ENCODE measurements around the gene ZC3H14.

ZC3H14 gene

DNA sequence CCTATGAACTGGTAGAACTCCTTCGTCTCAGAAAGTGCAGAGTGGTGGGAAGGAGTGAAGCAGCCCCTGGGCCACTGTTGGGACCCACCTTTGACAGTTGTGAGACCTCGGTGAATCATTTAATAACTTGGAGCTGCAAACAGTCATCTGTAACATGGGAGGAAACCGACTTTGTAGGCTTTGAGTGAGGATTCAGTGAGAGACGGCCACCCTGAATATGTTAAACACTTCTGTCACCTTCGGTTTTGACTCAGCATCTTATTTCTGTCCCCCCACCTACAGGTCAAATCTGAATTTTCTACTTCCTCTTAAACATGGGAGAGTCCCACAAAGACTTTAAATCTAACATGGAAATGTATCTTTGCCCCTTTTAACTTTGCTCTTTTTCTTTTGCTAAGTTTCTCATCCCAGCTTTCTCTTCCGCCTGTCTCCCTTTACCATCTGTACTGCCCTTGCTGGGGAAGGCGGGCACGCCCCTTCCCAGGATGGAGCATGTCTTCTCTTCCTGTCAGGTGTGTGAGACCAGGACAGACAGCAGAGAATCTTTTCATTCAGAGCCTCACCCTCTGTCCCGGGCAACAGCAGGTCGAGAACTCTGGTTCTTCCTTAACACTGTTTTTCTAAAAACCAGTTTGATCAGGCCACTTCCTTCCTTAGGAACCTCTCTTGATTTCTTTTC is 37.1 kb downstream of the ZC3H14 start:
- no peaks in the 10 kb centered on the region for H3K9me3 Mint-ChIP-seq
- DNase-seq: no peak
- no peaks in the 10 kb centered on the region for H3K27me3 Mint-ChIP-seq
- H3K27ac Mint-ChIP-seq: peak overlapping the region; percentile 49 to 88
- peaks cover 13 to 16% of the 10 kb centered on the region in 2 donors for H3K4me1 Mint-ChIP-seq (ENCODE audit: low read depth in 2 of 2)
- peak overlapping the region; percentile 2 to 56 for H3K4me3 Mint-ChIP-seq
- peak; percentile 26 for ATAC-seq (replicated peaks)
- H3K36me3 Mint-ChIP-seq (ENCODE audit: insufficient read depth): peaks cover 22% of the 10 kb centered on the region

DNA sequence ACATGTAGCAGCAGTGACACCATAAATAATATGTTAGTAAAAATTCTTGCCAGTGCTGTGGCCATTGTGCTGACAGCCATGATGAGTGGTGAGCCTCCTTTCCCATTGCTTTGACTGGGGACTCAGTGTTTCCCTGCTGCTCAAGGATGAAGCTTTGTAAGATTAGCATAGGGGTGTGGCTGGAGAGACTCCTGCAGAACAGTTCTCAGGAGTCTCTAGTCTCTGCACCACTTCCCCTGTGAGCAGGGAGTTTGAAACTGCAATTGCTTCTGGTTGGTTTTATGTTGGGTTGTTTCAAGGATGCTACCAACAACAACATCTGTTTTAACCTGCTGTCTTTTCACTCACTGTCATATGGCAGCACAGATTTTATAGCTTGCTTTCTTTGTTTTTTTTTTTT is 41.4 kb downstream of the ZC3H14 start:
- Mint-ChIP-seq H3K4me3 (no peak overlapping the region), H3K4me1 (ENCODE audit: low read depth in 2 of 2) (peaks cover 16 to 18% of the 10 kb centered on the region in 2 donors), H3K27me3 (no peaks in the 10 kb centered on the region), H3K36me3 (ENCODE audit: insufficient read depth) (peaks cover 42% of the 10 kb centered on the region), H3K9me3 (no peaks in the 10 kb centered on the region), H3K27ac (no peak overlapping the region)
- no peak for DNase-seq
- no peak for ATAC-seq (replicated peaks)

DNA sequence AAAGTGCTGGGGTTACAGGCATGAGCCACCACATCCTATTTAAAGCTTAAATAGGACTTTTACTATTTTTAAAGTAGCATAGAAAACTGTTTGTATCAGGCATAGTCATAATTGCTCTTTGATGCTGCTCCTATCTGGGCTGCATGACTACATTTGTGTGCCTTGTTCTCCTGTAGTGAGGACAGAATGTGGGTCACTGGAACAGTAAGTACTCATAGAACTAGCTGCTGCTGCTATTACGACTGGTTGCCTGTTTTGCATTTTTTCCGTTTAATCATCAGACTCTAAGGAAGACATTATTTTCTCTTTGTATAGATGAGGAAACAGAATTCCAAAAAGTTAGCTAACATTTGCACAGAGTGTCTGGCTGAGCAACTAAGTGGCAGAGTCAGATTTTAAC is 42.8 kb downstream of the ZC3H14 start:
- Mint-ChIP-seq H3K4me1 (ENCODE audit: low read depth in 2 of 2) (peaks cover 5 to 9% of the 10 kb centered on the region in 2 donors), H3K27me3 (no peaks in the 10 kb centered on the region), H3K9me3 (no peaks in the 10 kb centered on the region), H3K36me3 (ENCODE audit: insufficient read depth) (peaks cover 50% of the 10 kb centered on the region), H3K4me3 (no peak overlapping the region), H3K27ac (peak overlapping the region in 1 of 2 donors; percentile 52)
- DNase-seq (no peak), ATAC-seq (replicated peaks) (no peak)

DNA sequence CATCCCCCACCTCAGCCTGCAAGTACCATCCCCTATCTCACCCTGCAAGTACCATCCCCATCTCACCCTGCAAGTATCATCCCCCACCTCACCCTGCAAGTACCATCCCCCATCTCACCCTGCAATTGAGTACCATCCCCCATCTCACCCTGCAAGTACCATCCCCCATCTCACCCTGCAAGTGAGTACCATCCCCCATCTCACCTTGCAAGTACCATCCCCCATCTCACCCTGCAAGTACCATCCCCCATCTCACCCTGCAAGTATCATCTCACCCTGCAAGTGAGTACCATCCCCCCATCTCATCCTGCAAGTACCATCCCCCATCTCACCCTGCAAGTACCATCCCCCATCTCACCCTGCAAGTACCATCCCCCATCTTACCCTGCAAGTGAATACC is 45.0 kb downstream of the ZC3H14 start:
- DNase-seq: no peak
- Mint-ChIP-seq H3K9me3 (no peaks in the 10 kb centered on the region), H3K36me3 (ENCODE audit: insufficient read depth) (peaks cover 65% of the 10 kb centered on the region), H3K27me3 (no peaks in the 10 kb centered on the region), H3K4me3 (no peak overlapping the region), H3K27ac (no peak overlapping the region), H3K4me1 (ENCODE audit: low read depth in 2 of 2) (peaks cover 8 to 14% of the 10 kb centered on the region in 2 donors)
- no peak for ATAC-seq (replicated peaks)

DNA sequence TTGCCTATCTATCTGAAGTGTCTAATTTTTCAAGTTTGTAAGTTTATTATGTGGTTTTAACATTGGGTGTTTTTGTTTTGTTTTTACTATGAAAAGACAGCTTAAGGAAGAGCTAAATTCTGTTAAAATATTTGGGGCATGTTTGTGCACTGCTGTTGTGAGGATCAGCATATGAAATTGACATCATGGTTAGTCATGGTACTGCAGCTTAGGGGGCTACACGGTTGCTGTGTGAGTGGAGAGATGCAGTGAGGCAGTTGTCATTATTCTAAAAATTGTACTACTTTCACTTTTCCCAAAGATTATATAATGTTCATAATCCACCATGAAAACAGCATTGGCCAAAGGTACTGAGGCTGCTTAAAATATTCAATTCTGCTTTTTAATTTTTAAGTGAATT is 49.0 kb downstream of the ZC3H14 start:
- H3K27me3 Mint-ChIP-seq: no peaks in the 10 kb centered on the region
- peaks cover 52% of the 10 kb centered on the region for H3K36me3 Mint-ChIP-seq (ENCODE audit: insufficient read depth)
- ATAC-seq (replicated peaks): no peak
- peak overlapping the region in 1 of 2 donors; percentile 73 for H3K27ac Mint-ChIP-seq
- peaks cover 8 to 14% of the 10 kb centered on the region in 2 donors for H3K4me1 Mint-ChIP-seq (ENCODE audit: low read depth in 2 of 2)
- no peak for DNase-seq
- no peaks in the 10 kb centered on the region for H3K9me3 Mint-ChIP-seq
- H3K4me3 Mint-ChIP-seq: no peak overlapping the region

DNA sequence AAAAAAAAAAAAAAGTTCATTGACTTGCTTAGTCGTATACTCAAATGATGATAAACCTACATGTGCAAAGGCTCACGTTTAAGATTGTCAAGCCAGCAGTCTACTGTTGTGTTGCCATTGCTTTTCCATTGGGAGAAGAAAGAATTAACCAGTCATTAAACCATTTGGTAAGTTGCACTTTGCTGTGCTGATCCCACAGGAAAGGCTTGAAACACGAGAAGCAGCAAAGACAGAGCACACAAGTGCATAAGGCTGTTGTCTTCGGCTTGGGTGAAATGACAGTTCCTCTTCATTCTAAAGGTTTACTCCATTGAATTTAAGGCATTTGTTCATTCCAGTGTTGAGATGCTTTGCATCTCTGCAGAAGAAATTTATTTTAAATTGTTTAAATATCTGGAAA is 50.1 kb downstream of the ZC3H14 start:
- ATAC-seq (replicated peaks): no peak
- Mint-ChIP-seq H3K4me3 (no peak overlapping the region), H3K9me3 (no peaks in the 10 kb centered on the region), H3K4me1 (ENCODE audit: low read depth in 2 of 2) (peaks cover 5 to 14% of the 10 kb centered on the region in 2 donors), H3K27ac (no peak overlapping the region), H3K27me3 (no peaks in the 10 kb centered on the region), H3K36me3 (ENCODE audit: insufficient read depth) (peaks cover 45% of the 10 kb centered on the region)
- DNase-seq: no peak

DNA sequence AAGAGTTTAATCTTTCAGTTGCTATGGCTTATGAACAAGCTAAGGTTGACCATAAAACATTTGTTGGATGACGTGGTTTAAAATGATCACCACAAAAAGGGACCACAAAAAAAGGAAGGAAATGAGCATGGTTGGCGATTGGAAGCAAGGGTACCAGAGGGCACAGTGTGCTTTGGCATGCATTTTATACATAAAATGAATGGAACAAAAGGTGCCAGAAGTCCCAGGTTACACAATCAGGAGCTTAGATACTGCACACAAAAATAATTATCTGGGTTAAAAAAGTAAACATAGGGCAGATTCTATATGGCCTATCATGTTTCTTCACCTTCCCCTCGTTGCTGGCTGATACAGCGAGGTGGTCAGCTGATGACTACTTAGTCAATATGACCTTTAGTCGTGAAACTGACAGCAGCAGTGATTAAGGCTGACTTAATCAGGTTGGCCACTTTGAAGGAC is 50.7 kb downstream of the ZC3H14 start:
- ATAC-seq (replicated peaks) (peak; percentile 17), DNase-seq (no peak)
- H3K4me3 Mint-ChIP-seq: no peak overlapping the region
- H3K27ac Mint-ChIP-seq: no peak overlapping the region
- peaks cover 42% of the 10 kb centered on the region for H3K36me3 Mint-ChIP-seq (ENCODE audit: insufficient read depth)
- peaks cover 5 to 11% of the 10 kb centered on the region in 2 donors for H3K4me1 Mint-ChIP-seq (ENCODE audit: low read depth in 2 of 2)
- H3K27me3 Mint-ChIP-seq: no peaks in the 10 kb centered on the region
- H3K9me3 Mint-ChIP-seq: no peaks in the 10 kb centered on the region

DNA sequence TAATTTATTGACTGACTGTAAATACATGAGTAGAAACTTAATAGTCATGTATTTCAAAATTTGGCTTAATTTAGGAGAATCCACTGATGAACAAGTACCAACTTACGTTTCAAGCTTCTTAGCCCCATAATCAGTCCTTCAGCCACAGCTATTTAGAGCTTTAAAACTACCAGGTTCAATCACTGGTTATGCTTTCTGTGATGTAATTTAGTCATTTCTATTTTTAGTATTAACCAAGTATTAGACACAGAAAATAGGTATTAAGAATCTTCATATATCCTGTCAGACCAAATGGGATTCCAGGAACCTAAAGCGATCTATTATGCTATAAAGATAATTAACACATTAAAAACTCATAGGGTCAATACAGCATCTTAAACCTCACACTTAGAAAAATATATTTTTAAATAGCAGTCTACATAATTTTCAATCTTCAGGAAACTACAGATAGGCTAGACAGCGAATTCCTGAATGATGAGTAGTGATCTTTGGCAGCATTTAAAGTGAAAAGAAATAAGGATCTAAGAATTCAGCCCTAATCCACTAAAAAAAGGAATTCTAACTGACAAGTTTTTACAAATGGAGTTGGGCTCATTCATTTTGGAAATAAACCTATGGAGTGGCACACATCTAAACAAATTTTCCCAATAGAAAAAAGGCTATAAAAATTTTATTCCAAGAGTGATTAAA is 51.5 kb downstream of the ZC3H14 start:
- Mint-ChIP-seq H3K27me3 (no peaks in the 10 kb centered on the region), H3K4me1 (ENCODE audit: low read depth in 2 of 2) (peaks cover 5 to 11% of the 10 kb centered on the region in 2 donors), H3K9me3 (no peaks in the 10 kb centered on the region), H3K27ac (no peak overlapping the region), H3K36me3 (ENCODE audit: insufficient read depth) (peaks cover 35% of the 10 kb centered on the region), H3K4me3 (no peak overlapping the region)
- ATAC-seq (replicated peaks) (no peak), DNase-seq (no peak)

DNA sequence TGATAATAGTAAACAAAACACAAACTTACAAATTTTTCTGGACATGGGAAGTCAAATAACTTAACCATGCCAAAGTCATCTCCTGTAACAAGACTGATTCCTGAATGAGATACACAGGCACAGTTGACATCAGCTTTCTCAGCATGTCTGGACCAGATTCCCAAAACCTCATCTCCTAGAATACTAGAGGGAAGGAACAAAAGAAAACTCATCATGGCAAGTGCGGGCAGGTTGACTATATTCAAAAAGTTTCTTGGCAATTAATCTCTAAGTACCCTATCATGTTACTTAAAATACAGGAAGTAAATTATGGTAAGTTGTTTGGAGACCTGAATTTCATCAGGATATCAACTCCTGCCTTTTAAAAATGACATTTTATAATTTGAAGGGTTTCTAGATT is 53.9 kb downstream of the ZC3H14 start:
- Mint-ChIP-seq H3K27me3 (no peaks in the 10 kb centered on the region), H3K4me1 (ENCODE audit: low read depth in 2 of 2) (peaks cover 4 to 6% of the 10 kb centered on the region in 2 donors), H3K36me3 (ENCODE audit: insufficient read depth) (peaks cover 14% of the 10 kb centered on the region), H3K27ac (no peak overlapping the region), H3K9me3 (no peaks in the 10 kb centered on the region), H3K4me3 (no peak overlapping the region)
- no peak for DNase-seq
- no peak for ATAC-seq (replicated peaks)

DNA sequence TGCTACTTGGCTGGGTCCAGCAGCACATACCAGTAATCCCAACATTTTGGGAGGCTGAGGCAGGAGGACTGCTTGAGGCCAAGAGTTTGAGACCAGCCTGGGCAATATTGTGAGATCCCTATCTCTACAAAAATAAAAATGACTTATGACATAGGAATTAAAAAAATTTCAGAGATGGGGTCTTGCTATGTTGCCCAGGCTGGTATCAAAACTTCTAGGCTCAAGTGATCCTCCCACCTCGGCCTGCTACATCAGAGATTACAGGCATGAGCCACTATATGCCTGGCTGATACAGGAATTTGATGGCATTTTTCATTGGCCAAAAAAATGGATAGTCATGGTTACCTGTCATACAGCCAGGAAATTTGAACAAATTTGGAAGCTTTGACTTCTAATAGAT is 54.6 kb downstream of the ZC3H14 start:
- H3K27me3 Mint-ChIP-seq: no peaks in the 10 kb centered on the region
- no peak for ATAC-seq (replicated peaks)

DNA sequence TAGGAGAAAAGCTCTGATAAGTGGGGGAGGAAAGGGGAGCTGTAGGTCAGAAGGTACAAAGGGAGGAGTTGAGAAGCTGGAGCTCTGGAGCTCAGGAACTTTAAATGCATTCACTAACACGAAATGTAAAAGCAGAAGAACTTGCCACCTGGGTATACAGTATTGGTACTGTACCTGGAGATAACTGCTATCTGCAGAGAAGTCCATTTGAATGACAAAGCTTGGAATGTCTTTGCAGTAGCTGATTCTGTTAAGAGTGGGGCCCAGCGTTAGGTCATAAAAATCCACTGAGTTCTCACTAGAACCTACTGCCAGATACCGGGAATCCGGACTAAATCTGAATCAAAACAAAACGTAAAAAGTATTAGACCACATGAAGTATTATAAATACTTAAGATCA is 55.6 kb downstream of the ZC3H14 start:
- Mint-ChIP-seq H3K27me3 (no peaks in the 10 kb centered on the region), H3K36me3 (ENCODE audit: insufficient read depth) (peaks cover 4% of the 10 kb centered on the region), H3K9me3 (no peaks in the 10 kb centered on the region), H3K4me3 (no peak overlapping the region), H3K4me1 (ENCODE audit: low read depth in 2 of 2) (no peaks in the 10 kb centered on the region), H3K27ac (no peak overlapping the region)
- ATAC-seq (replicated peaks) (no peak), DNase-seq (no peak)

More for the DNA sequence above, 54.6 kb downstream of the ZC3H14 start:
- DNase-seq: no peak
- H3K36me3 Mint-ChIP-seq (ENCODE audit: insufficient read depth): peaks cover 8% of the 10 kb centered on the region
- no peaks in the 10 kb centered on the region for H3K9me3 Mint-ChIP-seq
- H3K4me1 Mint-ChIP-seq (ENCODE audit: low read depth in 2 of 2): peaks cover 2 to 4% of the 10 kb centered on the region in 2 donors
- H3K4me3 Mint-ChIP-seq: no peak overlapping the region
- no peak overlapping the region for H3K27ac Mint-ChIP-seq

DNA sequence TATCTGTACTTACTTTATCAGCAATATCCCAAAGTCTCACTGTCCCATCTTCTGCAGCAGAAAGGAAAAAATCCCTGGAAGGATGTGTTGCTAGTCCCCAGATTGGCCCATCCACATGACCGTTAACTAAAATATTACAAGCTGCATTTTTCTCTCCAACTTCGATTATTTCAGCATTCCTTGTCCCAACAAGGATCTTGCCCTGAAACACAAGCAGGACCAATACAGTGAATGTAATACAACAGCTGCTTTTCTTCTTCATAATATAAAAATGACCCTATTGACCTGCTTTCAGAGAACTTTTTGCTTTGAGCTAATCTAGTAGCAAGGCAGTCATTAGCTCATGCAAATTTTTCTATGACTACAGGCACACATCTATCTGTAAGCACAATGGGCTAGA is 58.3 kb downstream of the ZC3H14 start:
- no peak overlapping the region for H3K27ac Mint-ChIP-seq
- no peaks in the 10 kb centered on the region for H3K27me3 Mint-ChIP-seq
- H3K4me3 Mint-ChIP-seq: no peak overlapping the region
- no peak for ATAC-seq (replicated peaks)
- H3K9me3 Mint-ChIP-seq: no peaks in the 10 kb centered on the region
- DNase-seq: no peak
- H3K4me1 Mint-ChIP-seq (ENCODE audit: low read depth in 2 of 2): no peaks in the 10 kb centered on the region
- H3K36me3 Mint-ChIP-seq (ENCODE audit: insufficient read depth): no peaks in the 10 kb centered on the region

DNA sequence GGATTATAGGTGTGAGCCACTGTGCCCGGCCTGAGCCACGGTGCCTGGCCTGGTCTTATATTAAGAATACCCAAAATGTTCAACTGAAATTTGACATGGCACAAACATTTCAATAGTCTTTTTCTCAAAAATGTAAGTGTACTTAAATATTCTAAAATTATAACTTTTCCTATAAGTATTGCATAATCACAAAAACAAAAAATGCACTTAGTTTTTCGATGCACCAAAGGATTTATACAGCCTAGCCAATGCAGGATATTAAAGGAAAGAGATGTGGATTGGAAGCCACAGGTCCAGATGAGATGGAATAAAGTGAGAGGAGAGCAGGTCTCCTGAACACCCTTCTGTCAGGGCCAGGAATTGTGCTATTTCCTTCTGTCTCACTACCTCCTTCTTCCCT is 62.8 kb downstream of the ZC3H14 start:
- no peaks in the 10 kb centered on the region for H3K27me3 Mint-ChIP-seq
- no peak for ATAC-seq (replicated peaks)
- no peak for DNase-seq
- H3K4me3 Mint-ChIP-seq: no peak overlapping the region
- no peaks in the 10 kb centered on the region for H3K4me1 Mint-ChIP-seq (ENCODE audit: low read depth in 2 of 2)
- H3K9me3 Mint-ChIP-seq: no peaks in the 10 kb centered on the region
- H3K36me3 Mint-ChIP-seq (ENCODE audit: insufficient read depth): no peaks in the 10 kb centered on the region
- no peak overlapping the region for H3K27ac Mint-ChIP-seq

DNA sequence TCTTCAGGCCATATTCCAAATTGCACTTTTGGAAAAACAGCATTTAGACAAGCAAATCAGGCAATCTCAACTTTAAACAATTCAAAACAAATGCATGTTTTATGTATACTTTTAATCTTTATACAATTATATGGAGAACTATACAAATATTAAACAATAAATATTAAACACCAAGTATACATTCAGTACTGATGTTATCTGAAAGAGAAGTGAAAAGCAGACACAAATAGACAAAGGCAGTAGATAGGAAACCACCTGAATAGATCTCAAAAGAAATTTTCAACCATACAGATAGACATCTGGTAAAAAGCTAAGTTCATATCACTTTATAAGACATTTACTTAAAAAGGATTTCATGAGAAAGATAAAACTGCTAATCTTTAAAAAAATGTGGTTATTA is 65.2 kb downstream of the ZC3H14 start:
- Mint-ChIP-seq H3K27me3 (no peaks in the 10 kb centered on the region), H3K27ac (no peak overlapping the region), H3K4me3 (no peak overlapping the region), H3K4me1 (ENCODE audit: low read depth in 2 of 2) (no peaks in the 10 kb centered on the region), H3K9me3 (no peaks in the 10 kb centered on the region), H3K36me3 (ENCODE audit: insufficient read depth) (no peaks in the 10 kb centered on the region)
- ATAC-seq (replicated peaks) (no peak), DNase-seq (no peak)

Data from effector memory CD8-positive, alpha-beta T cell (primary cell).